Smooth muscle cell (in vitro differentiated cells): ENCODE data around the gene SPTLC3. TPM values are rescaled to one million over a fixed set of nuclear protein-coding genes. Genes with fewer than 3 reads are reported as not detected.

Source experiments
- DNase-seq: peaks from one replicate; lab custom pipeline; 2025; ENCODE audit not compliant: unreplicated experiment; lab: John Stamatoyannopoulos, UW
- H2AFZ ChIP-seq: fragments of 200-600 bp; sonication (generic); 2 replicates; pipeline ENCODE4 v1.6.0; 2016; ENCODE audit warnings: antibody characterized with exemption, low read depth, mild to moderate bottlenecking
- H3F3A ChIP-seq: fragments of 200-600 bp; sonication (generic); 2 replicates; pipeline ENCODE4 v1.6.0; 2017; ENCODE audit warnings: antibody characterized with exemption, low read depth
- H3K27ac ChIP-seq: fragments of 200-600 bp; sonication (generic); 2 replicates; pipeline ENCODE4 v1.5.1; 2016; ENCODE audit warnings: low read depth, mild to moderate bottlenecking
- H3K27me3 ChIP-seq: fragments of 200-600 bp; sonication (generic); 2 replicates; pipeline ENCODE4 v1.6.1; 2016; ENCODE audit warnings: low read depth, mild to moderate bottlenecking
- H3K36me3 ChIP-seq: fragments of 200-600 bp; sonication (generic); 2 replicates; pipeline ENCODE4 v1.5.1; 2016; ENCODE audit warnings: low read depth
- H3K4me1 ChIP-seq: fragments of 200-600 bp; sonication (generic); 2 replicates; pipeline ENCODE4 v1.5.1; 2016; ENCODE audit warnings: low read depth
- H3K4me2 ChIP-seq: fragments of 200-600 bp; sonication (generic); 2 replicates; pipeline ENCODE4 v1.6.0; 2016; ENCODE audit warnings: mild to moderate bottlenecking
- H3K4me3 ChIP-seq: fragments of 200-600 bp; sonication (generic); 2 replicates; pipeline ENCODE4 v1.5.1; 2016; ENCODE audit warnings: mild to moderate bottlenecking
- H3K79me2 ChIP-seq: fragments of 200-600 bp; sonication (generic); 2 replicates; pipeline ENCODE4 v1.6.0; 2016; ENCODE audit warnings: low read depth, mild to moderate bottlenecking
- H3K9ac ChIP-seq: fragments of 200-600 bp; sonication (generic); 2 replicates; pipeline ENCODE4 v1.6.0; 2016; ENCODE audit warnings: low read depth
- H3K9me3 ChIP-seq: fragments of 200-600 bp; sonication (generic); replicated peaks from 2 replicates; pipeline ENCODE4 v1.5.1; 2016; ENCODE audit warnings: low read depth
- H4K20me1 ChIP-seq: fragments of 200-600 bp; sonication (generic); 2 replicates; pipeline ENCODE4 v1.6.0; 2016; ENCODE audit warnings: low read depth
- CTCF ChIP-seq: fragments of 200-600 bp; sonication (generic); IDR thresholded peaks from 2 replicates; pipeline ENCODE4 v1.5.1; 2017; ENCODE audit warnings: borderline replicate concordance, mild to moderate bottlenecking, antibody characterized with exemption; ENCODE audit not compliant: insufficient read depth, poor library complexity, severe bottlenecking
- WGBS: methylation state at CpG from one replicate; pipeline ENCODE4 v1.1.7; 2016; ENCODE audit warnings: low lambda C conversion rate; 5-methylcytosine and 5-hydroxymethylcytosine counted together
- polyA plus RNA-seq: library from polyadenylated mRNA; unstranded; fragments of >200 nt; fragmentation: Nextera tagmentation; extraction: Ambion mirVana; gene quantifications from 2 replicates; pipeline ENCODE4 v1.2.1, GENCODE V29; 2016
- total RNA-seq: library from RNA; depleted of rRNA; stranded (reverse); fragments of >200 nt; gene quantifications from 2 replicates; pipeline ENCODE4 v1.2.3, GENCODE V29; 2014

Gene SPTLC3
- total and polyA plus RNA-seq, 2 experiments from 2014 or later = 2.5 to 34.9 TPM

- H3K79me2 ChIP-seq = no peaks in the 10 kb centered on the region
- H3K4me1 ChIP-seq = no peaks in the 10 kb centered on the region
- no peaks in the 10 kb centered on the region for H3K27me3 ChIP-seq
- WGBS = 82% methylated on average over 3 of the region's 3 CpGs
- no peak overlapping the region for H2AFZ ChIP-seq
- no peaks in the 10 kb centered on the region for H3K36me3 ChIP-seq
- H3K4me2 ChIP-seq = no peak overlapping the region
- H3K9me3 ChIP-seq = no peaks in the 10 kb centered on the region
- no peaks in the 10 kb centered on the region for H3F3A ChIP-seq
- H3K9ac ChIP-seq = no peak overlapping the region
- no peak for TF ChIP-seq CTCF
- H3K27ac ChIP-seq = no peak overlapping the region
- no peak overlapping the region for H3K4me3 ChIP-seq
- H4K20me1 ChIP-seq = no peaks in the 10 kb centered on the region
- no peak for DNase-seq
These were observed 132.8 kb downstream of the SPTLC3 start for GRCh38 chr20:13141546-13141945.

DNA sequence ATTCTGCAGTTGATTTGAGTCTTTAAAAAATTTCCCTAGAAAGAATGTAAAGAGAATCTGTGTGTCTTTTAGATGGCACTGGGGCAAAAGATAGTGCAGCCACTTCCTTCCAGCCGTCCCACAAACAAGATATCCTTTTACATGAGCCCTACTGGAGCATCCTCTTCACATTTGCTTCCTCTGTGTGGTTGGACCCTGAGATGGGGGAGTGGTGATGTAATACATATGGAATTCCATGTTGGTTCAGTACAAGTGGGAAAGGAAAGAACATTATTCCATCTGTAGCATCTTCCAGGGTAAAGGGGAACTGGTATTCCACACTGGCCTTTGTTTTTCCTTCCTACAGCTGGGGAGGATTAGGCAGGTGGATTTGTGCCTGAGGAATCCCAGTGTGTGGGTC, 133.4 kb downstream of the SPTLC3 start:
- H2AFZ ChIP-seq = no peak overlapping the region
- no peaks in the 10 kb centered on the region for H3F3A ChIP-seq
- H3K4me3 ChIP-seq = no peak overlapping the region
- WGBS = 33% methylated on average over 1 of the region's 1 CpG
- DNase-seq = no peak
- no peaks in the 10 kb centered on the region for H4K20me1 ChIP-seq
- H3K9ac ChIP-seq = no peak overlapping the region
- H3K27me3 ChIP-seq = no peaks in the 10 kb centered on the region
- H3K36me3 ChIP-seq = no peaks in the 10 kb centered on the region
- H3K79me2 ChIP-seq = no peaks in the 10 kb centered on the region
- no peaks in the 10 kb centered on the region for H3K9me3 ChIP-seq
- no peak for TF ChIP-seq CTCF
- no peak overlapping the region for H3K27ac ChIP-seq
- H3K4me2 ChIP-seq = no peak overlapping the region
- peaks cover 1% of the 10 kb centered on the region for H3K4me1 ChIP-seq

DNA sequence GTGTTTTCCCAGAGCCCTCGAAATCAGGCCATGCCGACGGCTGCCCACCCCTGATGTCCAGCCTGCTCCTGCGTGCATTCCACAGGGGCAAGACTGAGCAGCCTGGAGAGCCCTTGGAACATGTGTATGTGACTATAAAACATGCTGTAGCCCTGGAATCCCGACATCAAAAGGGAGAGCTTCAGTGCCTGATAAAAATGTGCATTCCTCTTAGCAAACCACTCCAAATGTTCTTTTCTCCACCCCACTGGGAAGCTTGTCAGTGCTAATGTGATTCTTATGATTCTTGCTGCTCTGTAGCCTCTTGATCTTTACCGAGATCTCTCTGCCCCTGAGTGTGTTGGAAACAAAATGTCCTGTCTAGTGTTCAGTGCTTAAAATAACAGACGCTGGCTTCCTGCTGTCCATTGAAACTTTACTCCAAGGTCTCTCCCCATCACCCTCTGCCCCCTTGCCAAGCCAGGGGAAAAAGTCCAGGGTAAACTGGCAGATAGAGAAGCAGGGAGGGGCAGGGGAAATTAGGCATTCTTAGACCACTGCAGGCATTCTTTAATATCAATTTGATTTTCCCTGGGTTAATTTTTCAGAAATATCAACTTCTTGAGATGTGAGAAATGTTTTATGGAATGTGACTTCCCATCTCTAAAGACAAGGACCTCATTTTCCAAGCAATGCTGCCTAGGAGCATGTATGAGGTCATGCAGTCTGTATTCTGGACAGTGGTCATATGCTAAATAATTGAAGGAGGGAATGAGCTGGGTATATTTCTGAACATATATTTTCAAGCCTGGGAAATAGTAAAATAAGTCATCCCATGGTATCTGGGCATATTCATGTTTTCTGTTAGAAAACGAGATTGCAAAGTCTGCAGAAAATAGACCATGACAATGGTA, 138.5 kb downstream of the SPTLC3 start:
- no peak for DNase-seq
- H3K4me1 ChIP-seq = peaks cover 8% of the 10 kb centered on the region
- WGBS = 31% methylated on average over 8 of the region's 8 CpGs
- H3K27ac ChIP-seq = peak overlapping the region; percentile 46
- H3K4me3 ChIP-seq = no peak overlapping the region
- H3K36me3 ChIP-seq = no peaks in the 10 kb centered on the region
- no peaks in the 10 kb centered on the region for H4K20me1 ChIP-seq
- H3K9me3 ChIP-seq = no peaks in the 10 kb centered on the region
- peak overlapping the region; percentile 11 for H2AFZ ChIP-seq
- peak overlapping the region; percentile 5 for H3K4me2 ChIP-seq
- H3F3A ChIP-seq = no peaks in the 10 kb centered on the region
- H3K9ac ChIP-seq = no peak overlapping the region
- no peaks in the 10 kb centered on the region for H3K79me2 ChIP-seq
- TF ChIP-seq CTCF = no peak
- no peaks in the 10 kb centered on the region for H3K27me3 ChIP-seq
